Measurements from ENCODE around the gene ZSCAN1.

Gene ZSCAN1

GRCh38 chr19:58083021-58083420, 49.2 kb downstream of the ZSCAN1 start:
- DNase-seq (ENCODE audit: low read depth, low spot score): no peak

- no peak for DNase-seq (ENCODE audit: low read depth, low spot score)
These were observed 50.9 kb downstream of the ZSCAN1 start for GRCh38 chr19:58084596-58085347.

- no peak for DNase-seq (ENCODE audit: low read depth, low spot score)
These were observed 51.6 kb downstream of the ZSCAN1 start for GRCh38 chr19:58085348-58085875.

- DNase-seq (ENCODE audit: low read depth, low spot score): no peak
These were observed 53.2 kb downstream of the ZSCAN1 start for GRCh38 chr19:58086825-58087710.

- DNase-seq (ENCODE audit: low read depth, low spot score): no peak
These were observed 54.8 kb downstream of the ZSCAN1 start for GRCh38 chr19:58088521-58089052.

- DNase-seq (ENCODE audit: low read depth, low spot score): no peak
These were observed 56.0 kb downstream of the ZSCAN1 start for GRCh38 chr19:58089846-58090245.

- no peak for DNase-seq (ENCODE audit: low read depth, low spot score)
These were observed 57.6 kb downstream of the ZSCAN1 start for GRCh38 chr19:58091251-58091995.

GRCh38 chr19:58093071-58093470, 59.2 kb downstream of the ZSCAN1 start:
- DNase-seq (ENCODE audit: low read depth, low spot score): no peak

- DNase-seq (ENCODE audit: low read depth, low spot score): no peak
These were observed 61.5 kb downstream of the ZSCAN1 start for GRCh38 chr19:58095328-58095727.

- no peak for DNase-seq (ENCODE audit: low read depth, low spot score)
These were observed 63.1 kb downstream of the ZSCAN1 start for GRCh38 chr19:58096884-58097283.

- no peak for DNase-seq (ENCODE audit: low read depth, low spot score)
These were observed 63.5 kb downstream of the ZSCAN1 start for GRCh38 chr19:58097349-58097748.

GRCh38 chr19:58097781-58098681, 64.2 kb downstream of the ZSCAN1 start, which contains the start of gene ZSCAN18:
Gene ZSCAN18, minus strand, starts transcription at chr19:58098231. Its CDS starts 7,964 bp downstream, at chr19:58090267.
- DNase-seq (ENCODE audit: low read depth, low spot score): peak; percentile 87

- no peak for DNase-seq (ENCODE audit: low read depth, low spot score)
These were observed 64.8 kb downstream of the ZSCAN1 start for GRCh38 chr19:58098682-58098998.
